HG03558 (cell line): ENCODE measurements around the gene UBE2Q2.
"Not testable (repeated sequence)": the region's sequence is repeated elsewhere in the genome, so short reads cannot be mapped to it uniquely, and the experiment has no call there.

Experiments used
- ATAC-seq: cut with Tn5 transposase; IDR thresholded peaks from one replicate; pipeline ENCODE4 v1.9.1; 2021; ENCODE audit warnings: moderate number of reproducible peaks; ENCODE audit not compliant: unreplicated experiment; ENCODE audit errors: extremely low read depth

The UBE2Q2 gene

GRCh38 chr15:75823860-75824613, 19.2 kb upstream of the UBE2Q2 start:
- no peak for ATAC-seq

GRCh38 chr15:75827691-75828090, 15.6 kb upstream of the UBE2Q2 start:
- no peak for ATAC-seq

- no peak for ATAC-seq
Measured at GRCh38 chr15:75828429-75828828, 14.8 kb upstream of the UBE2Q2 start.

GRCh38 chr15:75830910-75831805, 12.1 kb upstream of the UBE2Q2 start:
- ATAC-seq = no peak

GRCh38 chr15:75831806-75832102, 11.5 kb upstream of the UBE2Q2 start:
- ATAC-seq = no peak

GRCh38 chr15:75832114-75832513, 11.1 kb upstream of the UBE2Q2 start:
- ATAC-seq = no peak

GRCh38 chr15:75834021-75834420, 9.2 kb upstream of the UBE2Q2 start:
- no peak for ATAC-seq

GRCh38 chr15:75835990-75836958, 7.0 kb upstream of the UBE2Q2 start:
- ATAC-seq = no peak

GRCh38 chr15:75836959-75837334, 6.3 kb upstream of the UBE2Q2 start:
- ATAC-seq = peak; percentile 79

- ATAC-seq = no peak
Measured at GRCh38 chr15:75840659-75841058, 2.6 kb upstream of the UBE2Q2 start.

- ATAC-seq = no peak
Measured at GRCh38 chr15:75841626-75842025, 1.6 kb upstream of the UBE2Q2 start.

- no peak for ATAC-seq
Measured at GRCh38 chr15:75843678-75844581, 683 bp downstream of the UBE2Q2 start.

- no peak for ATAC-seq
Measured at GRCh38 chr15:75844629-75845335, 1.5 kb downstream of the UBE2Q2 start.

- no peak for ATAC-seq
Measured at GRCh38 chr15:75849167-75849566, 5.9 kb downstream of the UBE2Q2 start.

- ATAC-seq = no peak
Measured at GRCh38 chr15:75850708-75851107, 7.5 kb downstream of the UBE2Q2 start.

GRCh38 chr15:75851566-75851965, 8.3 kb downstream of the UBE2Q2 start:
- not testable (repeated sequence) for ATAC-seq

- ATAC-seq = no peak
Measured at GRCh38 chr15:75857886-75858285, 14.6 kb downstream of the UBE2Q2 start.

GRCh38 chr15:75861750-75862402, 18.6 kb downstream of the UBE2Q2 start:
- ATAC-seq = no peak
